GM12872 (cell line): ENCODE measurements around the gene GRHPR.

Experiments used
- CTCF ChIP-seq: IDR thresholded peaks from 3 replicates; pipeline ENCODE4 v1.5.1; 2011; ENCODE audit warnings: low read depth, mild to moderate bottlenecking, low read length, moderate library complexity; ENCODE audit not compliant: insufficient read depth

GRHPR gene

GRCh38 chr9:37419204-37419603 is 3.3 kb upstream of the GRHPR start:
- no peak for TF ChIP-seq CTCF

- TF ChIP-seq CTCF, result no peak
These were observed 2.0 kb upstream of the GRHPR start for GRCh38 chr9:37420271-37421215.

GRCh38 chr9:37421914-37422288 is 595 bp upstream of the GRHPR start:
- no peak for TF ChIP-seq CTCF

GRCh38 chr9:37423508-37423907 is 1.0 kb downstream of the GRHPR start:
- TF ChIP-seq CTCF, result no peak

GRCh38 chr9:37424204-37424685 is 1.7 kb downstream of the GRHPR start:
- TF ChIP-seq CTCF, result no peak

- no peak for TF ChIP-seq CTCF
These were observed 2.3 kb downstream of the GRHPR start for GRCh38 chr9:37424686-37425297.

- TF ChIP-seq CTCF, result no peak
These were observed 2.8 kb downstream of the GRHPR start for GRCh38 chr9:37425298-37425752.
